ENCODE measurements around the gene ISG20L2. TPM values are rescaled to one million over a fixed set of nuclear protein-coding genes. Genes with fewer than 3 reads are reported as not detected.
"Not testable (repeated sequence)": the region's sequence is repeated elsewhere in the genome, so short reads cannot be mapped to it uniquely, and the experiment has no call there.

Gene ISG20L2
- polyA plus RNA-seq, 6 donors from 2014 or later, result 14.3 to 35.0 (median 26.3) TPM

GRCh38 chr1:156766298-156767100 lies 37.9 kb upstream of the ISG20L2 start:
- H3K4me3 Mint-ChIP-seq, result no peak overlapping the region
- peaks cover 10 to 13% of the 10 kb centered on the region in 2 donors for H3K36me3 Mint-ChIP-seq
- H3K27me3 Mint-ChIP-seq, result no peaks in the 10 kb centered on the region
- DNase-seq (no peak), ATAC-seq (ENCODE audit: low read depth in 2 of 2) (no peak)
- H3K9me3 Mint-ChIP-seq, result no peaks in the 10 kb centered on the region
- peak overlapping the region in 4 of 6 donors; percentile 24 to 76 (median 36) for H3K27ac Mint-ChIP-seq
- H3K4me1 Mint-ChIP-seq, result peaks cover 30 to 34% (median 33%) of the 10 kb centered on the region in 3 donors

- H3K9me3 Mint-ChIP-seq, result no peaks in the 10 kb centered on the region
- H3K27ac Mint-ChIP-seq, result peak overlapping the region in 1 of 6 donors; percentile 24
- DNase-seq (no peak), ATAC-seq (ENCODE audit: low read depth in 2 of 2) (no peak)
- H3K27me3 Mint-ChIP-seq, result no peaks in the 10 kb centered on the region
- H3K4me3 Mint-ChIP-seq, result peak overlapping the region in 2 of 8 donors; percentile 16 to 44
- peaks cover 2 to 5% of the 10 kb centered on the region in 2 donors for H3K36me3 Mint-ChIP-seq
- H3K4me1 Mint-ChIP-seq, result peaks cover 22 to 25% (median 24%) of the 10 kb centered on the region in 3 donors
Observed at GRCh38 chr1:156765666-156766065, 37.1 kb upstream of the ISG20L2 start.

- not testable (repeated sequence) for DNase-seq; ATAC-seq (ENCODE audit: low read depth in 2 of 2); H3K4me3 Mint-ChIP-seq; H3K36me3 Mint-ChIP-seq; H3K9me3 Mint-ChIP-seq; H3K27me3 Mint-ChIP-seq; H3K27ac Mint-ChIP-seq
- peaks cover 19 to 20% (median 20%) of the 10 kb centered on the region in 3 donors for H3K4me1 Mint-ChIP-seq
Observed at GRCh38 chr1:156765136-156765535, 36.6 kb upstream of the ISG20L2 start.

GRCh38 chr1:156760796-156761104 lies 32.2 kb upstream of the ISG20L2 start:
- no peaks in the 10 kb centered on the region for H3K27me3 Mint-ChIP-seq
- ATAC-seq (ENCODE audit: low read depth in 2 of 2) (no peak), DNase-seq (no peak)
- H3K4me1 Mint-ChIP-seq, result peaks cover 0 to 6% (median 0%) of the 10 kb centered on the region in 3 donors
- H3K9me3 Mint-ChIP-seq, result no peaks in the 10 kb centered on the region
- no peaks in the 10 kb centered on the region for H3K36me3 Mint-ChIP-seq
- peak overlapping the region in 1 of 6 donors; percentile 37 for H3K27ac Mint-ChIP-seq
- H3K4me3 Mint-ChIP-seq, result no peak overlapping the region

GRCh38 chr1:156760092-156760795 lies 31.7 kb upstream of the ISG20L2 start:
- H3K9me3 Mint-ChIP-seq, result no peaks in the 10 kb centered on the region
- DNase-seq (no peak), ATAC-seq (ENCODE audit: low read depth in 2 of 2) (no peak)
- H3K36me3 Mint-ChIP-seq, result no peaks in the 10 kb centered on the region
- H3K27ac Mint-ChIP-seq, result peak overlapping the region in 1 of 6 donors; percentile 37
- no peak overlapping the region for H3K4me3 Mint-ChIP-seq
- peaks cover 0 to 7% (median under 1%) of the 10 kb centered on the region in 3 donors for H3K4me1 Mint-ChIP-seq
- H3K27me3 Mint-ChIP-seq, result no peaks in the 10 kb centered on the region

GRCh38 chr1:156757572-156758253 lies 29.1 kb upstream of the ISG20L2 start:
- not testable (repeated sequence) for H3K4me3 Mint-ChIP-seq; H3K27ac Mint-ChIP-seq; DNase-seq; H3K36me3 Mint-ChIP-seq; H3K9me3 Mint-ChIP-seq; H3K27me3 Mint-ChIP-seq; ATAC-seq (ENCODE audit: low read depth in 2 of 2)
- H3K4me1 Mint-ChIP-seq, result peaks cover 4 to 25% (median 9%) of the 10 kb centered on the region in 3 donors

DNA sequence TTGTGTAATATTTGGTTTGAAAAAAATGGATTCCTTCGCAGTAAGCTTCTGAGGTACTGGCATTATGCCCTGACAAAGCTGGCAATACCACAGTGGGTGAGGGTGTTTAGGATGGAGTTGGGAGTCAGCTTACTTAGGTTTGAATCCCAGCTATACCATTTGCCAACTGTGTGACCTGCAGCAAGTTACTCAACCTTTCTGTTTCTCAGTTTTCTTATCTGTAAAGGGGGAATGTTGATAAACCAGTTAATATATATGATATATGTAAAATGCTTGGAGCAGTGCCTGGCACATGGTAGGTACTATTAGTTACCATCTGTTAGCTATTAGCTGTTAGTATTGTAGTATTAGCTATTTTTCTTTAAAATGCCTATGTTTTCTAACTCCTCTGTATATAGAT lies 27.8 kb upstream of the ISG20L2 start:
- Mint-ChIP-seq H3K4me1 (peaks cover 11 to 31% (median 16%) of the 10 kb centered on the region in 3 donors), H3K27ac (no peak overlapping the region), H3K9me3 (no peaks in the 10 kb centered on the region), H3K4me3 (no peak overlapping the region), H3K36me3 (no peaks in the 10 kb centered on the region), H3K27me3 (no peaks in the 10 kb centered on the region)
- DNase-seq (no peak), ATAC-seq (ENCODE audit: low read depth in 2 of 2) (no peak)

DNA sequence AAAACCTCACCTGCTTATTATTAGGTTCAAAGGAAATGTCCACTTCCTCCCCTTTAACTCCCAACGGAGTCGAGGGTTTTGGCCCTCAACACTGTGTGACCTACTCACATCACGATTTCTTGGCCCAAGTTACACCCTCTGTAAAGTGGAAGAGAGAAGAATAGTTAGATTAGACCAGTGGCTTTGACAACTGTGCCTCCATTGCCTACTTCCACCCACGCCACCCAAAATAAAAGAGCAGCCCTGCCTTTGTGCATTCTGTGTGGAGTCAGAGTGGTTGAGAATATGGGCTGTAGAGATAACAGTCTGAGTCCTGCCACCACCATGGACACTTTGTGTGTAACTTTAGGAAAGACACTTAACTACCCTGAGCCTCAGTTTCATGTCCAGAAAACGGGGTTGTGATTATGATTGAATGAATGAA lies 27.0 kb upstream of the ISG20L2 start:
- Mint-ChIP-seq H3K9me3 (no peaks in the 10 kb centered on the region), H3K27me3 (no peaks in the 10 kb centered on the region), H3K36me3 (no peaks in the 10 kb centered on the region), H3K4me1 (peaks cover 12 to 33% (median 17%) of the 10 kb centered on the region in 3 donors), H3K27ac (peak overlapping the region in 2 of 6 donors; percentile 24 to 37), H3K4me3 (peak overlapping the region in 1 of 8 donors; percentile 68)
- DNase-seq (no peak), ATAC-seq (ENCODE audit: low read depth in 2 of 2) (no peak)

GRCh38 chr1:156754219-156754618 lies 25.7 kb upstream of the ISG20L2 start:
- peaks cover 25 to 46% (median 30%) of the 10 kb centered on the region in 3 donors for H3K4me1 Mint-ChIP-seq
- H3K4me3 Mint-ChIP-seq, result peak overlapping the region in 2 of 8 donors; percentile 29 to 88
- H3K27ac Mint-ChIP-seq, result no peak overlapping the region
- DNase-seq (no peak), ATAC-seq (ENCODE audit: low read depth in 2 of 2) (no peak)
- H3K36me3 Mint-ChIP-seq, result no peaks in the 10 kb centered on the region
- no peaks in the 10 kb centered on the region for H3K27me3 Mint-ChIP-seq
- no peaks in the 10 kb centered on the region for H3K9me3 Mint-ChIP-seq

GRCh38 chr1:156752843-156753482 lies 24.4 kb upstream of the ISG20L2 start:
- ATAC-seq (ENCODE audit: low read depth in 2 of 2) (no peak), DNase-seq (no peak)
- Mint-ChIP-seq H3K36me3 (no peaks in the 10 kb centered on the region), H3K9me3 (no peaks in the 10 kb centered on the region), H3K27ac (peak overlapping the region; percentile 10 to 96 (median 76)), H3K4me3 (peak overlapping the region; percentile 56 to 96 (median 90)), H3K4me1 (peaks cover 38 to 53% (median 42%) of the 10 kb centered on the region in 3 donors), H3K27me3 (no peaks in the 10 kb centered on the region)

- ATAC-seq (ENCODE audit: low read depth in 2 of 2) (peak; percentile 83), DNase-seq (peak; percentile 90)
- Mint-ChIP-seq H3K27ac (peak overlapping the region; percentile 89 to 96 (median 92)), H3K9me3 (no peaks in the 10 kb centered on the region), H3K4me1 (peaks cover 47 to 62% (median 49%) of the 10 kb centered on the region in 3 donors), H3K36me3 (no peaks in the 10 kb centered on the region), H3K4me3 (peak overlapping the region; percentile 80 to 96 (median 91)), H3K27me3 (no peaks in the 10 kb centered on the region)
Observed at GRCh38 chr1:156751757-156752481, 23.4 kb upstream of the ISG20L2 start.

GRCh38 chr1:156751451-156751756 lies 22.8 kb upstream of the ISG20L2 start, which contains the start of gene HDGF:
Gene HDGF, minus strand, starts transcription at chr1:156751675. Its CDS starts 246 bp downstream, at chr1:156751429.
- no peak for DNase-seq
- ATAC-seq (ENCODE audit: low read depth in 2 of 2), result no peak
- no peaks in the 10 kb centered on the region for H3K36me3 Mint-ChIP-seq
- H3K4me1 Mint-ChIP-seq, result peaks cover 52 to 66% (median 53%) of the 10 kb centered on the region in 3 donors
- peak within 1 kb of the TSS; percentile 80 to 96 (median 91) for H3K4me3 Mint-ChIP-seq
- peak within 1 kb of the TSS; percentile 89 to 98 (median 94) for H3K27ac Mint-ChIP-seq
- no peaks in the 10 kb centered on the region for H3K9me3 Mint-ChIP-seq
- no peaks in the 10 kb centered on the region for H3K27me3 Mint-ChIP-seq

All from naive B cell (primary cell).